Measurements from ENCODE around the gene PPP1R2C.

Gene PPP1R2C

DNA sequence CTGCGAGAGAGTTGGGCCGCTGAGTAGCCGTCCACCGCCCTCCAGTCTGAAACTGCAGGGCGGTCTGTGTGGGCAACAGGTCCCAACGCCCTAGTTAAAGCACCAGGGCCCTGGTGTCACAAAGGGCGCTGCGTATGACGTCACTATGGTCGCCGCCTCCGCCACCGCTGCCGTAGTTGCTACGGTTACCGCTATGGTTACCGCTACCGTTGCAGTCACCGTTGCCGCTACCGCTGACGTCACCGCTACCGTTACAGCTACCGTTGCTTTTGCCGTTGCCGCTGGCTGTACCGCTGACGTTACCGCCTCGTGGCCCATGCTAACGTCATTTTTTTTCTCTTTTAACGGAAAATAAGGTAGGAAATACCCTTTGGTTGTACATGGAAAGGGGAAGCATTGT lies at the start of gene PPP1R2C:
PPP1R2C (minus strand) TSS at position 68 of the 400 bp plus-strand sequence. CDS start 84 bp downstream, outside the sequence.
- DNase-seq = no peak

DNA sequence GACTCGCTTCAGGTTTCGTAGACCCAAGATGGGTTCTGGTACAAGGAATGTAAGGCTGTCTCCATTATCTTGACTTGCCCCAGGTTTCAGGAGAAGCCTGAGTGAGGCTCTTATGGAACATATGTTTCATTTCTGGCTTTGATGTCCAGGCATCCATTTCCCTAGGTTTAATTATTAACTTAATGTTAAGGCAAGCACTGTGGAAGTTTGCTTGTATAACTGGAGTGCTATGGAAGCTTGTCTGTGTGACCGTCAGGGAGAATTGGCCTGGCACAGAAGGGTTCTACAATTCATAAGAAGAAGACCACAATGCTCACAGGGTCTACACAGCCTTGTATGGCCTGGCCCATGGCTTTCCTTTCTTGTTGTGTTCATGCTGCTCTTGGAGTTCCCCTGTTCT lies 47.2 kb upstream of the PPP1R2C start:
- DNase-seq = no peak

DNA sequence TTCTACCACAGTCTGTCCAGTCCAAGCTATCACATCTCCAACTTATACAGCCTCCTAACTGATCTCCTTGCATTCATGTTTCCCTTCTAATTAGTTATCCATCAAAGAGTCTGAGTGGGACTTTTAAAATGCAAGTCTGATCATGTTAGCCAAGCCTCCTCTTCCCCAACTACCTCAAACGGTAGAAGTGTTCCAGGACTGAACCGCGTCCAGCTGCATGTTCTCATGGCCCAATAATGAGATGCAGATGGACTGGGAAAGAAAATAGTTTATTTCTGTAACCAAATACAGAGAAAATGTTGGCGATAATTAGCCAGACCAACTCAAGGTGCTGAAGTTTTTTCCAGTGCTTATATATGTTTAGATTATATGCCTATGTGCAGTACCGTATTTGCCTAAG lies 46.6 kb upstream of the PPP1R2C start:
- no peak for DNase-seq

DNA sequence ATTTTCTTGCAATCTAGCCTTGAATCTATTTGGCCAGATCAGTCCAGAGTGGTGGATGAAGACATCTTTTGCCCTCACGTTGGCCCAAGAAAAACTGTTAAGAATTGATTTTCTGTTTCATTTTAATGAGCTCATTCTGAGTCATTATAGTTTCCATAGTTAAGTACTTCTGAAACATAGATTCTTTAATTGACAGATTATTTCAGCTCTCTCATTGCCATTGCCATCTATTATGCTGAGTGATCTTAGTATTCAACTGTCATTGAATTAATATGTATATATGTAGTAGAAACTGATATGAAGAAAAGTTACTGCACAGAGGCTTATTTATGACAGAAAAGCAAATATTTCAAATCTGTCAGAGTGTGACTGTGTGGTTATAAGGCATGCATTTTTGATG lies 45.5 kb upstream of the PPP1R2C start:
- no peak for DNase-seq

GRCh38 chrX:42821803-42822443 lies 44.0 kb upstream of the PPP1R2C start:
- DNase-seq = no peak

DNA sequence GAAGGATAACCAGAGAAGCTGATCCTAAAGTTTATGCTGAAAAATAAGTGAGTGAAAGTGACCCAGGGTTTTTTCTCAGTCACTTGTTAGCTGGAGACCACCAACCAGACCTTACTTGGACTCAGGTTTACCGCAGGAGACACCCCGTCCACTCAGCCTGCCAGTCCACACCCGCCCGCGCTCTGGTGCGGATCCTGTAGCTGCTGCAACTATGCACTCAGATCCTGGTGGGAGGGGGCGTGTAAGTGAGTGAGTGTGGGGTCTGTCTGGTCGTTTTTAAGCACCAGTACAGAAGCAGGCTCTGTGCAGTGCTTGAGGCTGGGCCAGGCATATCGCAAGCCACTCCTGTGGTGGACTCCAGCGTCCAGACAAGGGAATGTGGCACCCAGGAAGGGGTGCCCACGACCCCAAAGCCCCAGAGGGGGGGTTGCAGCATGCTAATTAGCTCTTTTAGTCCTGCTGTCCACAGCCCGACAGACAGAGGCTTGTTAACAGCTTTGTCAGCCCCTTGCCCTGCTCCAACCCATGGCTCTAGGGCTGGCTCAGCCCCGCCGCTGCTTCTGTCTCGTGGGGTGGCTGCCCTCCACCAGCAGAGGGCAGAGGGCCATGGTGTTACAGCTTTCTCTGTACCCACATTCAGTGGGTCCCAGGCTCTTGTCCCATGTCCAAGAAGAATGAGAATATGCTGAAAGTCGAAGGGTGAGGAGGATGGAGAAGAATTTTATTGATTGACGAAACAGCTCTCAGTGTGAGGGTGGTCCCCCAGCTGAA lies 40.4 kb upstream of the PPP1R2C start:
- no peak for DNase-seq

DNA sequence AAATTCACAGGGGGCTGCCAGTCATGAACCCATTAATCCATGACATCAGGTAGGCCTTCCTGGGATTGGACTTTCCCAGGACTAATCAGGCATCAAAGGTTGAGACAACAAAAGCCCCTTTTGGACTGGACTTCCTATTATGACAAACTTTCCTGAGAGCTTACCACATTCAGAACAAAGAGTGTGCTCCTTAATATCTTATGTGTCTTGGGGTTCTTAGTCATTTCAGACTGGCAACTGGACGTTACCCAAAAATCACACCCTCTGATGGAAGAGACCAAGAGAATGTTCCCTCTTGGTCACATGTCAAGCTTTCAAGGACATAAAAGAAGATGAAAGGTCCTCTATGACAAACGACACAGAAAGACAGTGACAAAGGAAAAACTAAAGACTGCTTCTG lies 31.6 kb upstream of the PPP1R2C start:
- DNase-seq = no peak

DNA sequence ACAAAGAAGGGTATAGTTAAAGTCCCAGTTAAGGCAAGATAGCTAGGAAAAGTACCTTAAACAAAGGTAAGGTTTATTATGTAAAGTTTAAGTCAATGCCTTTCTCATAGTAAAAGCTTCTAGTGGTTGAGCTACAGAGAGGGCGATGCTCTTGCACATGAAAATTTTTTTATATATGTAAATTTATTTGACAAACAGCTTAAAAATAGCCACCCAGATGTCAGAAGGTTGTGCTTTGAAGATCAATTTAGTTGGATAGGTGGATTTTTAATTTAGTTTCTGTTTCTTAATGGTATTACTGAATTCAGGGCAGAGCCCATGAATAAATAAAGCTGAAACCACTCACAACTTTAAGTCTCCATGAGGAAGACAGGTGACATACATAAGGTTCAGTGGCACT lies 29.4 kb upstream of the PPP1R2C start:
- no peak for DNase-seq

- no peak for DNase-seq
These were observed 26.6 kb upstream of the PPP1R2C start for GRCh38 chrX:42804524-42804923.

- no peak for DNase-seq
These were observed 25.4 kb upstream of the PPP1R2C start for GRCh38 chrX:42803320-42803719.

GRCh38 chrX:42797651-42798269 lies 19.8 kb upstream of the PPP1R2C start:
- no peak for DNase-seq

DNA sequence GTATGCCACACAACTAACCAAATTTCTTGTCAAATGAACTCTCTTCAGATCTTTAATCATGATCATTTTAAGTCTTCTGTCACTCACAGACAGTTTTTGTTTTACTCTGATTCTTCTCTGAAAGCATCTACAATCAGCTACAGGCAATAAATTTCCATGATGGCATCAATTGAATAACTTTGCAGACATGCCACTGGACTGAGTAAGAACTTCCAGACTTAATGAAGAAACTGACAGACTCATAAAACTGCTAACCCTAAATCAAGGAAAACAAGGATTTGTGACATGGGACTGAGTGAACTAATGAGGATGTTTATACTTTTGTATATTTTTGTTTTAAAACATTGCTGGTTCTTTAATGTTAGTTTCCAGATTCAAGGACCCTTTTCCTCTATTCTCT lies 5.5 kb upstream of the PPP1R2C start:
- no peak for DNase-seq

DNA sequence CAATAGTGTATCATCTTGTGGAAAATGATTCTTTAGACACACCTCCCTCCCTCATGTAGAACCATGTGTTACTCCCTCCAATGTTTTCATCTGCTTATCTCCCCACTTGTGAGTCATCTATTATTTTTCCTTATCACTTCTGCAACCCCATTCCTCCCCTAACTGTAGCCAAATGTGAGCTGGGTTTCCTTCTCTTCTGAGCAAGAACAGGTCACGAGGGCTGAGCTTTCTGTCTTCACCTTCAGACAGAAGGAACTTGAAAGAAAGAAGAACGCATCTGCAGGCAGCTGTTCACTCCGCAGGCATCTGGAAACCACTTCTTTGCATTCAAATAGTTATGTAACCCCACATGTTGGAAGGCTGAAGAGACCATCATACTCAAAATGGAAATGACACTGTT lies 1.8 kb downstream of the PPP1R2C start:
- DNase-seq = no peak

DNA sequence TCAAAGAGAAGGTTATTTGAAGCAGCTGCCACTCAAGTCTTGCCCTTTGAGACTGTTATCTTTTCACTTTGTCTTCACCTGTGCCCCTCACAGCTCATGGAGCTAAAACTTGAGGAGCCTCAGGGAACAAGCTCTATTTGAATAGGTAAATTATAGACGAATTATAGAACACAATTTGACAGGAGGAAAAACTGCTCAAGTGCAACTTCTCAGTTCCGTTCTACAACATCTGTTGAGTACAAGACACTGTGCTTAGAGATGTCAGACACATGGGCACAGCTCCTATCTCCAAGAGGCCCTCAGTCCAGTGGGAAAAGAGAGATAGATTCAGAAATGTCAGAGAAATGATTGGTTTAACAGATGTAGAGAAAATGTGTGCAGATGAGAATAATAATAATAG lies 5.1 kb downstream of the PPP1R2C start:
- no peak for DNase-seq

GRCh38 chrX:42771506-42772335 lies 6.2 kb downstream of the PPP1R2C start:
- no peak for DNase-seq

DNA sequence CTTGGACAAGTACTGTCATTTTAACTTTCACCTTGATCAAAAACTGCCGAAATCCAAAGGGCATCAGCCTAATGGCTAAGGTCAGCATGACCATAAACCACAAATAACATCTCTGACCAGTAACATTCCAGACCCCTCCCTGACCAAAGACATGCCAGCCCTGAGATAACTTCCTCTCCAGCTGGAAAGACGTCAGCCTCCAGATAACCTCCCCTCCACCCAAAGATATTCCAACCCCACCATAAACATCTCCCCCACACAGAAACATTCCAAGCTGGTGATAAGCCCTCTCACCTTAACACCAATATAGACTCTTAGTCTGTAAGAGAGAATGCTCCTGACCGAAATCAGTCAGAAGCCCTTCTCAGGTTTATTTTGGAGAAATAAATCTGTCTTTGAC lies 7.4 kb downstream of the PPP1R2C start:
- DNase-seq = no peak

DNA sequence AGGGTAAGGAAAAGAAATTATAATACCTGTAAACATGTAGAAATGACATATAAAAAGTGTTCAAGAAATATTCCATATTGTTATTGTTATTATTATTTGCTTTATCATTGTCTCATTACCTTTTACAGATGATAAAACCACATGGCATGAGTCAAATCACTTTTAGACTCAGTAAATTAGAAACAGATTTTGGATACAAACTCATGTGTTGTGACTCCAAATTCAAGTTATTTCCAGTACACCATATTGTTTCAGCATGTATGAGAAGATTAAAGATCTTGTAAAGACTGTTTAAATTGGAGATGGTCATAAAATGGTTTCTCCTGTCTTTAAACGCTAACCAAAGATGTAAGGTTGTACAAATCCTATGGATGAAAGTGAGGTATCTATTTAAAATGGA lies 18.1 kb downstream of the PPP1R2C start:
- DNase-seq = no peak

DNA sequence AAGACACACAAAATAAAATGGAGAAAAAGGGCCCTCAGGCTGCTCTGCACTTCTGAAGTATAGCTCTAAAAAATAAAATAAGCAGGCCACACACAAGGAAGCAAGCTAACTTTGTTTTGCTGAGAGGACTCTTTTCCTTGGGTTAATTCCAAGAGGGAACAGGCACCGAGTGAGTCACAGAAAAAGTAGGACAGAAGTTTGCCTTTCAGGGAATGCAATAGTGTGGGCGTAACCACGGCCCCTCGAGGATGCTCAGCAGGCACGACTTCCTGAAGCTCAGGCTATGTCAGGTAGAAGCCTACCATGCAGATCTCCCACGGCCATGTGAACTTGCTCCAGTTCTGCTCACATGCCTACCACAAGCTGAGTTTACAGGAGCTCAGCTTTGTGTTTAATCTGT lies 22.1 kb downstream of the PPP1R2C start:
- no peak for DNase-seq

GRCh38 chrX:42754603-42755002 lies 23.4 kb downstream of the PPP1R2C start:
- DNase-seq = no peak

DNA sequence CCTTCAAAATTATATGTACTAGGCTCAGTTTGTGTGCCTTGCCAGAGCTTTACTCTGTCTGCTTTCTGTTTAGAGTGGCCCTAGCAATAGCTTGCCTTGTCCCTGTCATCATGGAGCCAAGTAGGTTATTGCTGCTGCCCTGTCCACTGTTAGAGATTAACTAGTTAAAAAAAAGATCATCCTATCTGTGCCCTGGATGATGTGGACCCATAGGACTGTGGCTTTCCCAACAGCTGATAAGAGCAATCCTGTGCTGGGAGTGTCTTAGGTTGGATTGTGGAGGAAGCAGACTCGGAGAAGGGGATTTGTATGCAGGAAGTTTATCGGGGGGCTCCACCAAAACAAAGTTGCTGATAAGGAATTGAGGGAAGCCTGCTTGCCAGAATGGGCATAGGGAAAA lies 23.8 kb downstream of the PPP1R2C start:
- no peak for DNase-seq

DNA sequence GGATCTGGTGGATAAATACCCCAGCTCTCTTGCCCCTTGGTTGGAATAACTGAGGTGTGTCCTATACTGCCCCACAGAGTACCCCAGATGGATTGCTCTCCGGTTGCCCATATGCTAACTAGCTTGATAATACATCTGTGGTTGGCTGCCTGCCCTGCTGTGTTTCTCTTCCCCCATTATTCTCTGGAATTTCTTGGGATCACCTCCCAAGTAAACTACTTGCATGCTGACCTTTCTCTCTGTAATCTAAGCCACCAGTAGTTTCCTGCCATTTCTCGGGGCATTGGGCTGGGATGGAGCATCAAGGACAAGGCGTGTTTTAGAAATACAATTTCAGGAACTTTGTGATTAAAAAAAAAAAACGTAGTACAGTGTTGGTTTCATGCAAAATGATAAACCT lies 25.2 kb downstream of the PPP1R2C start:
- no peak for DNase-seq

- DNase-seq = no peak
These were observed 26.4 kb downstream of the PPP1R2C start for GRCh38 chrX:42751573-42751972.

GRCh38 chrX:42748067-42748850 lies 29.7 kb downstream of the PPP1R2C start:
- DNase-seq = no peak
